Upper lobe of left lung (tissue), 6 donors: ENCODE results near the gene GPR153. TPM values are rescaled to one million over a fixed set of nuclear protein-coding genes. Genes with fewer than 3 reads are reported as not detected.

Experiments used
- ATAC-seq, 2 donors: fragments of 200-7000 bp; cut with Tn5 transposase; one replicate each; pipeline ENCODE4 v1.9.1; 2022; ENCODE audit warnings: mild to moderate bottlenecking in 2 of 2, moderate library complexity in 2 of 2; ENCODE audit not compliant: low FRiP score in 2 of 2
- DNase-seq, 2 donors: peaks; one replicate each; pipeline ENCODE4 v3.0.0-alpha.2; 2019 to 2020
- H3K27ac ChIP-seq, 4 donors: fragments of 200-600 bp; sonication (generic); one replicate each; pipeline ENCODE4 v1.5.1; 2016 to 2019
- H3K27me3 ChIP-seq, 4 donors: fragments of 200-600 bp; sonication (generic); one replicate each; pipeline ENCODE4 v1.5.1; 2017 to 2019
- H3K36me3 ChIP-seq, 4 donors: fragments of 200-600 bp; sonication (generic); one replicate each; pipeline ENCODE4 v1.5.1; 2016 to 2019
- H3K4me1 ChIP-seq, 4 donors: fragments of 200-600 bp; sonication (generic); one replicate each; pipeline ENCODE4 v1.5.1; 2018 to 2019
- H3K4me3 ChIP-seq, 4 donors: fragments of 200-600 bp; sonication (generic); one replicate each; pipeline ENCODE4 v1.5.1; 2017 to 2019; ENCODE audit warnings: mild to moderate bottlenecking in 2 of 4, moderate library complexity in 1 of 4
- H3K9me3 ChIP-seq, 4 donors: fragments of 200-600 bp; sonication (generic); one replicate each; pipeline ENCODE4 v1.5.1; 2018 to 2019
- EP300 ChIP-seq, 4 donors: sonication (generic); formaldehyde crosslinking; IDR thresholded peaks; one replicate each; pipeline ENCODE4 v1.5.1; 2017; ENCODE audit warnings: antibody characterized with exemption in 4 of 4, control low read depth in 2 of 4
- POLR2A ChIP-seq, 4 donors: fragments of 450-650 bp; IDR thresholded peaks; one replicate each; pipeline ENCODE4 v1.5.1; 2016 to 2017; ENCODE audit warnings: antibody characterized with exemption in 4 of 4, mild to moderate bottlenecking in 2 of 4
- POLR2AphosphoS5 ChIP-seq, 2 donors: sonication (generic); formaldehyde crosslinking; IDR thresholded peaks; one replicate each; pipeline ENCODE4 v1.5.1; 2017; ENCODE audit warnings: antibody characterized with exemption in 2 of 2
- WGBS, 2 donors: methylation state at CpG; one replicate each; pipeline ENCODE4 v1.1.5; 2017 to 2018; 5-methylcytosine and 5-hydroxymethylcytosine counted together
- total RNA-seq, 6 donors: library from RNA; depleted of rRNA in 4 of 6; stranded (reverse); fragments of >200 nt in 4 of 6; gene quantifications; one replicate each; pipeline versions ENCODE4 v1.1.0 to v1.2.1, GENCODE V29; 2016 to 2021
- TF ChIP-seq, protein P1 (sequence below), 6 experiments: fragments of 450-650 bp in 4 of 6; fragments of 200-600 bp in 2 of 6; sonication (generic) in 2 of 6; IDR thresholded peaks; one replicate each; pipeline ENCODE4 v1.5.1; 2016 to 2019; ENCODE audit warnings: antibody characterized with exemption in 6 of 6
- donor health status: DM: no; HTN: no; CAD: no; lungs with moderate emphysema.
- donor health status: DM: no; HTN: yes; CAD: no; lungs with severe emphysema.

Gene GPR153
- total RNA-seq, 6 donors from 2014 or later, result 2.4 to 25.7 (median 12.5) TPM

DNA sequence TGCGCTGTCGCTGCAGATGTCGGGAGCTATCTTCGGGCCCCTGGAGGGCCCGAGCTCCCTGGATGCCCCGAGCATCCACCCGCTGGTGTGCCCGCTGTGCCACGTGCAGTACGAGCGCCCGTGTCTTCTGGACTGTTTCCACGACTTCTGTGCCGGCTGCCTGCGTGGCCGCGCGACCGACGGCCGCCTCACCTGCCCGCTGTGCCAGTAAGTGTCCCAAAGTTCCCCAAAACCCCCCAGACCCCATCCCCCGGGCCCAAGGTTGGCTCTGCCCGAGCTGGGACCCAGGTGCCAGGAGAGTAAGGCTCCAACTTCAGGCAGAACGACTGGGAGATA, 54.4 kb downstream of the GPR153 start:
- no peak for ATAC-seq
- TF ChIP-seq POLR2A (IDR thresholded peaks at IDR 0.05), result no peak
- no peak for TF ChIP-seq EP300 (IDR thresholded peaks at IDR 0.05)
- peak overlapping the region in 3 of 4 donors; percentile 57 to 75 (median 70) for H3K27ac ChIP-seq
- no peaks in the 10 kb centered on the region for H3K36me3 ChIP-seq
- H3K9me3 ChIP-seq, result no peaks in the 10 kb centered on the region
- H3K27me3 ChIP-seq, result peaks cover 0 to 22% (median 6%) of the 10 kb centered on the region in 4 donors
- peaks cover 36 to 49% (median 41%) of the 10 kb centered on the region in 4 donors for H3K4me1 ChIP-seq
- H3K4me3 ChIP-seq, result peak overlapping the region; percentile 7 to 71 (median 62)
- WGBS, 2 donors, result 28% methylated on average over 2 of the region's 25 CpGs; no CpG with 5 or more reads in 1 of the 2 donors
- no peak for DNase-seq

DNA sequence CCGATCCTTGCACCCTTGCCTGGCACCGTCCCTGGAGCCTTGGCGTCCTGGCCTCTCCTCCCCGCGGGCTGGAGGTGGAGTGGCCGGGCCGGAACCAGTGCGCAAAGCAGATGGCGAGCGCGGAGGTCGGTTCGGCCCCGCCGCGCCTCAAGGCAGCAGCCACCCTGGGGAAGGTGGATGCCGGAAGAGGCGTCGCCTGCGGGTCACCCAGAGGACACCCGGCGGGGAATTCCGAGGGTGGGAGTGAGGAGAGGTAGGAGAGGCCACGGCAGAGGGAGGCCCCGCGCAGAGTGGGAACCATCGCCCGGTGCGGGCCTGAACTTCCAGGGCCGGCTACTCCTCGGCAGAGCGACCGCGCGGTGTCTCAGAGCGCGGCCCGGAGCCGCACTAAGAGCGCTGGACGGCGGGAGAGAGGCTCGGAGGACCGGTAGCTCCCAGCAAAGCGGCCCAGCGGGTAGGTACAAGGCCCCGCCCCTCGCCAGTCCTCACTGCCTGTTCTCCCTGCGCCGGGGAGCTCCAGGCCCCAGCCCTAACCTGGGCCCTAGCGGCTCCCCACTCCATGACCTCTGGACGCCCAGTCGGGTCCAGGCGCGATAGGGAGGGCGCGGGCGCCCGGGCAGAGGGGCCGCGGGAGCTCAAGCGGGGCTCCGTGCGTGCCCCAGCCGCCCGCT, 54.9 kb downstream of the GPR153 start, which contains the start of gene RNF207:
Gene RNF207, plus strand, starts transcription at position 271 of the 671 bp plus-strand sequence. CDS start 417 bp downstream, outside the sequence.
- Histone ChIP-seq H3K4me1 (peaks cover 36 to 49% (median 41%) of the 10 kb centered on the region in 4 donors), H3K9me3 (no peaks in the 10 kb centered on the region), H3K36me3 (no peaks in the 10 kb centered on the region), H3K27me3 (peaks cover 0 to 22% (median 6%) of the 10 kb centered on the region in 4 donors), H3K27ac (peak within 1 kb of the TSS; percentile 57 to 75 (median 68)), H3K4me3 (peak within 1 kb of the TSS; percentile 7 to 71 (median 62))
- TF ChIP-seq EP300 (IDR thresholded peaks at IDR 0.05) (no peak), POLR2AphosphoS5 (IDR thresholded peaks at IDR 0.05) (peak; percentile 35 to 40), POLR2A (IDR thresholded peaks at IDR 0.05) (peak in 2 of 4 donors; percentile 50 to 58)
- TF ChIP-seq, protein P1, sequence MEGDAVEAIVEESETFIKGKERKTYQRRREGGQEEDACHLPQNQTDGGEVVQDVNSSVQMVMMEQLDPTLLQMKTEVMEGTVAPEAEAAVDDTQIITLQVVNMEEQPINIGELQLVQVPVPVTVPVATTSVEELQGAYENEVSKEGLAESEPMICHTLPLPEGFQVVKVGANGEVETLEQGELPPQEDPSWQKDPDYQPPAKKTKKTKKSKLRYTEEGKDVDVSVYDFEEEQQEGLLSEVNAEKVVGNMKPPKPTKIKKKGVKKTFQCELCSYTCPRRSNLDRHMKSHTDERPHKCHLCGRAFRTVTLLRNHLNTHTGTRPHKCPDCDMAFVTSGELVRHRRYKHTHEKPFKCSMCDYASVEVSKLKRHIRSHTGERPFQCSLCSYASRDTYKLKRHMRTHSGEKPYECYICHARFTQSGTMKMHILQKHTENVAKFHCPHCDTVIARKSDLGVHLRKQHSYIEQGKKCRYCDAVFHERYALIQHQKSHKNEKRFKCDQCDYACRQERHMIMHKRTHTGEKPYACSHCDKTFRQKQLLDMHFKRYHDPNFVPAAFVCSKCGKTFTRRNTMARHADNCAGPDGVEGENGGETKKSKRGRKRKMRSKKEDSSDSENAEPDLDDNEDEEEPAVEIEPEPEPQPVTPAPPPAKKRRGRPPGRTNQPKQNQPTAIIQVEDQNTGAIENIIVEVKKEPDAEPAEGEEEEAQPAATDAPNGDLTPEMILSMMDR (IDR thresholded peaks at IDR 0.05), result no peak
- peak; percentile 72 to 90 for DNase-seq
- 0 to 1% methylated on average over 11 to 26 of the region's 66 CpGs for WGBS, 2 donors
- peak; percentile 79 to 84 for ATAC-seq

DNA sequence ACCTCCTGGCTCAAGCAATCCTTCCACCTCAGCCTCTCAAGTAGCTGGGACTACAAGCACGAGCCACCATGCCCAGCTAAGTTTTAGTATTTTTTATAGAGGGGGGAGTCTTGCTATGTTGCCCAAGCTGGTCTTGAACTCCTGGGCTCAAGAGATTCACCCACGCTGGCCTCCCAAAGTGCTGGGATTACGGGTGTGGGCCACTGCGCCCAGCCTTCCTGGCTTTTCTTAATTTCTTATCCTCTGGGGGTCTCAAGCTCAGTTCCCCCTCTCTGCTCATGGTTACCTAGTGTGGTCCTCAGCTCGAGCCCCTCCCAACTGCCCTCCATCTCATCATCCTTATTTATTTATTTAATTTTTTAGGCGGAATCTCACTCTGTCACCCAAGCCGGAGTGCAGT, 58.6 kb downstream of the GPR153 start:
- ATAC-seq (no peak), DNase-seq (no peak)
- H3K4me1 ChIP-seq, result peaks cover 34 to 59% (median 45%) of the 10 kb centered on the region in 4 donors
- peaks cover 0 to 22% (median 4%) of the 10 kb centered on the region in 4 donors for H3K27me3 ChIP-seq
- TF ChIP-seq EP300 (IDR thresholded peaks at IDR 0.05), result no peak
- TF ChIP-seq, protein P1 (IDR thresholded peaks at IDR 0.05), result no peak
- TF ChIP-seq POLR2A (IDR thresholded peaks at IDR 0.05), result no peak
- TF ChIP-seq POLR2AphosphoS5 (IDR thresholded peaks at IDR 0.05), result no peak
- WGBS, 2 donors, result 84 to 85% methylated on average over 7 of the region's 7 CpGs
- no peak overlapping the region for H3K4me3 ChIP-seq
- no peaks in the 10 kb centered on the region for H3K9me3 ChIP-seq
- H3K36me3 ChIP-seq, result peaks cover 0 to 3% (median under 1%) of the 10 kb centered on the region in 4 donors
- H3K27ac ChIP-seq, result no peak overlapping the region

DNA sequence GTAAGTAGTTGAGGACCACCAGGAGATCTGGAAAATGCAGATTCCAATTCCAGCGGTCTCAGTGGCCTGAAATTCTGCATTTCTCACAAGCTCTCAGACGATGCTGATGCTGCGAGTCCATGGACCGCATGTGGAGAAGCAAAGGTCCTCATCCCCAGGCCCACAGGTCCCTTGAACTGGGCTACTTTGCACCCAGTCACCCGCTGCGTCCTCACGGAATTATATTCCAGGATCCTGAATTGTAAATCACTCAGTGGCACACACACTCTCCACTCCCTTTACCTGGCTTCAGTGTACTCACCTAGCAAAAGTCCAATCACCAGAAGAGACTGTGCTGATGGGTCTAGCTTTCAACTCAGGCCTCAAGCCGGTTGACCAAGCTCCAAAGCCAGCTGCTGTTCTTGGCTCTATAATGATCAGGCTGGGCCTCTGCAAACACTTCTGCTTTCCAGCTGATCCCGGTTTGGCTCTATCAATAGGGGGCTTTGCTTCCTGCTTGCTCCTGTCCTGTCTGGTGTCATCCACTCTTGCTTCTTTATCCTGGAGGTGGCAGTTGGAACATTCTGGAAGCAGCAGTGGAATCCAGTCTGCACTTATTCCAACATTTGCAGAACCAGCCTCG, 60.6 kb downstream of the GPR153 start:
- Histone ChIP-seq H3K27me3 (peaks cover 0 to 5% (median 0%) of the 10 kb centered on the region in 4 donors), H3K4me3 (peak overlapping the region in 3 of 4 donors; percentile 89 to 99 (median 96)), H3K27ac (peak overlapping the region; percentile 79 to 85 (median 82)), H3K36me3 (peaks cover 0 to 22% (median 16%) of the 10 kb centered on the region in 4 donors), H3K4me1 (peaks cover 20 to 43% (median 27%) of the 10 kb centered on the region in 4 donors), H3K9me3 (no peaks in the 10 kb centered on the region)
- no peak for ATAC-seq
- no peak for TF ChIP-seq EP300 (IDR thresholded peaks at IDR 0.05)
- no peak for TF ChIP-seq POLR2A (IDR thresholded peaks at IDR 0.05)
- TF ChIP-seq POLR2AphosphoS5 (IDR thresholded peaks at IDR 0.05), result no peak
- TF ChIP-seq, protein P1 (IDR thresholded peaks at IDR 0.05), result no peak
- WGBS, 2 donors, result 76 to 77% methylated on average over 10 of the region's 10 CpGs
- no peak for DNase-seq
